CD4-positive, alpha-beta T cell treated with Interferon alpha-2 for 1 hour (primary cell): ENCODE measurements around the gene GUCY1B1.

Source experiments
- DNase-seq, 2 donors: peaks; one replicate each; pipeline ENCODE4 v3.0.0-alpha.2; 2020 to 2022

The GUCY1B1 gene

GRCh38 chr4:155800685-155801343, 42.0 kb downstream of the GUCY1B1 start:
- no peak for DNase-seq

- DNase-seq: no peak
These were observed 43.6 kb downstream of the GUCY1B1 start for GRCh38 chr4:155802190-155802959.

DNA sequence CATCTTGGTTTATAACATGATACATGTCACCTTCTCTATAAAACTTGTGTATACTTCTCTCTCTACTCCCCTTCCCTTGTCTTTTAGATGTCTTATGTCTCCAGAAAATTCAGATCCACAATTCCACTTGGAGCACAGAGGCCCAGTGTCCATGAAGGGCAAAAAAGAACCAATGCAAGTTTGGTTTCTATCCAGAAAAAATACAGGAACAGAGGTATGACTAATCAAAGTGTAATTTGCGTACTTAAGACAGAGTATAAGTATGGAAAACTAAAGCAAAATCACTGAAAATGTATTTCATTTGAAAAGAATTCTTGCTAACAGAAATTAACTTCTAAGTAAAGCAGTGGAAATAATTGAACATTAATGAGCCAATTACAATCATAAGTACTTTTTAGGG, 46.2 kb downstream of the GUCY1B1 start:
- no peak for DNase-seq

GRCh38 chr4:155807021-155807420, 48.2 kb downstream of the GUCY1B1 start:
- DNase-seq: no peak

- peak; percentile 2 to 57 for DNase-seq
These were observed 51.0 kb downstream of the GUCY1B1 start for GRCh38 chr4:155809835-155810234.

GRCh38 chr4:155811083-155811482, 52.3 kb downstream of the GUCY1B1 start:
- DNase-seq: no peak

- no peak for DNase-seq
These were observed 59.8 kb downstream of the GUCY1B1 start for GRCh38 chr4:155818639-155819038.

- DNase-seq: no peak
These were observed 60.2 kb downstream of the GUCY1B1 start for GRCh38 chr4:155819066-155819465.

- no peak for DNase-seq
These were observed 62.2 kb downstream of the GUCY1B1 start for GRCh38 chr4:155820887-155821518.

DNA sequence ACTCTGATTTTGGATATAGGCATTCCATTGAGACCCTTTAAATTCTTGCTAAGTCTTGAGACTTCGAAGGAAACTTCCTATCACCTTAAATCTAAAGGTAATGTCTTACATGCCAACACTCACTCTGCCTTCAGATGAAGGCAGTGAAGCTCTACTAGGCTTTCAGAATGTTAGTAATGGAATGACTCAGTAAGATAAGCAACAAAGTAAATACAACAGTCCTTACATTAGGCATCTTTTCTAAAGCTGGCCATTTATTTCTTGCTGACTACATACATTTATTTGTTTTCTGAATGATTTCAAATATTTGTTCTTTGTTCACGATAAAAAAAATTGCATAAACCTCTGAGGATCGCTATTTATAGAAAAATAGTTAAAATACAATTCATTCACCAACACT, 63.8 kb downstream of the GUCY1B1 start:
- DNase-seq: no peak

- no peak for DNase-seq
These were observed 69.8 kb downstream of the GUCY1B1 start for GRCh38 chr4:155828628-155829027.

- no peak for DNase-seq
These were observed 73.8 kb downstream of the GUCY1B1 start for GRCh38 chr4:155832664-155833063.

DNA sequence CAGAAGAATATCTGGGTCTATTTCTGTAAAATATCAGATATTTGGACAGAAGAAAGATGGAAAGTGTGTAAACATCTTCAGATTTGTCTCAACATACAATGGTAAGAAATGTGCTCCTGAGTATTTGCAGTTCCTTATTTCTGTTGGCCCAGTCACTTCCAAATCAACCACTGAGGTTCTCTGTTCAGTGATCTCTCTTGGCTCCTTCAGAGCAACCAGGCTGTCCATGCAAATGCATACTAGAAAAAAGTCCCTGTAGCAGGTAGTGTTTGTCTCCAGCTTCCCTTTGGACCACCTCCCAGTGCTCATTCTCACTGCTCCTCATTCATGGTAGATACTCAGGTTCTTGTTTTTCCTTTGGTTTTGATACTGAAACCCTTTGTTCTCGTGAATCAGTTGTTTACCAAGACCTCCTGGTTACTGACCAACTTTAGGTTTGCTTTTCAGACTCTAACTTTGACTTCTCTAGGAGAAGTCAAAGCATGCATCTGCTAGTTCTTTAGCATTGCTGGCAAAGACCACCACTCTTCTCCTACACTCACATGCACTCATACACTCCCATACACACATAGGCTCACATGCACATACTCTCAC, 78.5 kb downstream of the GUCY1B1 start:
- no peak for DNase-seq

GRCh38 chr4:155842080-155842479, 83.3 kb downstream of the GUCY1B1 start:
- DNase-seq: no peak

GRCh38 chr4:155846929-155847328, 88.1 kb downstream of the GUCY1B1 start:
- DNase-seq: no peak

DNA sequence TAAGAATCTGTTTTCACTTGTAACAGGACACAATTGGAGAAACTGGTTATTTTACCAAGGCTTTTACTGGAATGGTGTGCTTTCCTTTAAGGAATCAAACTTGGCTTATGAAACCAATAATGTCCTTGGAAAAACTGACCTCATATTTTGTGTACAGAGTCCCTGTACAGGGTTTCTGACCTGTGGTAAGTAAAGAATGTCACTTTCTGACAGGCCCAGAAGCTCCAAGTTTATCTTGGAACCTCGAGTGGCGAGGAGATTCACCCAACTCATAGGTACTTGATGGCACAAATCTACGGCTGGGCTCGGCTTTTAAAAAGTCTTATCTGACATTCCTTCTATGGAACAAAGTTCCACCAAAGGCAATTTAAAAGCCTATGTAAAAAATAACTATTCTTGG, 90.2 kb downstream of the GUCY1B1 start:
- DNase-seq: no peak

DNA sequence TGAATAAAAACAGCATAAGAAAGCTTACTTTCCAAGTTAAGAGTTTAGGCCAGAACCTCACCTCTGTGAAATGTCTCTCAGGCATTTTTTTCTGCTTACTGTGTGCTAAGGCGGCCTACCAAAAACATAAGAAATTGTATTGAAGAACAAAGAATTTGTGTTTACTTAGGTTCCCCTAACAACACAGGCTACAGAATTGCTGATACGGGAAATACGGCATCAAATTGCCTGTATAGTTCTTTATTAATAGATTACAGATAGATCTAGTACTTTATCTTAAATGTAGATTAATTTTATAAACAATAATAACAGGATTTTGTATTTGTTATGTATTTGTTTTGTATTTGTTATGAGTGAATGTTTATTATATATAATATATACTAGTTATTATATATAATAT, 94.4 kb downstream of the GUCY1B1 start:
- DNase-seq: no peak

DNA sequence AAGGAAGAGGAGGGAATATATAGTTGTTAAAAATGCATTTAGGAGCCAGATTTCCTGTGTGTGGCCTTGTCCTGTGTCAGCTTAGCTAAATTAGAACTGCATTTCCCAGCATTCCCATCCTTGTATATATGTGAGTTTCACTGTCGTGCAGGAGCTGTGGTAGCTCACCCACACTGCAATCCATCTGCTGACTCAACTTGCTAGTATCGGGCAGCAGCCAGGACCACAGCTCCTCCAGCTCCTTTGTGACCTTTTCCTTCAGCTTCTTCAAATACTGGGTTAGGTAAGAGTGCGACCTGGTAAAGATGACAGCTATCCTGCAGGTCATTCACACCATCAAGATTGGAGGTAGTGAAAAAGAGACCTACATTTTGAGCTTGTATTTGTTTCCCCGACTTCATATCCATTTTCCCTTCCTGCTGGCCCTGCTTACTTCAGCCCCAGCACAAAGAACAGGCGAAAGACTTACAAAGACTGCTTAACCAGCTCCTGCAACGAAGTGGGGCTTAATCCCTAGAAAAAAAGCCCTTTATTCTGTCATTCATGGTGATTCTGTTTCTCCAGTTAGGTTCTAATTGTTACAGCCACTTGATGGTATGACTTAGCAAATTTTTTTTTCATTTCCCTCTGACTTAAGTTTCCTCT, 95.9 kb downstream of the GUCY1B1 start:
- no peak for DNase-seq

GRCh38 chr4:155855897-155856296, 97.1 kb downstream of the GUCY1B1 start:
- DNase-seq: no peak
